AG10803 (cell line): ENCODE measurements around the gene SHANK2.
A peak's percentile ranks its signal among the peaks of the same experiment; 100 is the strongest.

Experiments used
- DNase-seq: peaks from one replicate; pipeline ENCODE4 v3.0.0; 2010; ENCODE audit warnings: low read depth
- H3K4me3 ChIP-seq: 2 replicates; pipeline ENCODE4 v1.5.1; 2011; ENCODE audit warnings: mild to moderate bottlenecking, low read length, control low read depth
- CTCF ChIP-seq: conservative IDR thresholded peaks from 2 replicates; pipeline ENCODE4 v1.5.1; 2011; ENCODE audit warnings: mild to moderate bottlenecking, low read length, control low read depth, inconsistent platforms

SHANK2 gene

GRCh38 chr11:71221201-71221600 lies 31.2 kb downstream of the SHANK2 start:
- no peak for DNase-seq
- no peak overlapping the region for H3K4me3 ChIP-seq
- TF ChIP-seq CTCF, result no peak

- no peak for TF ChIP-seq CTCF
- H3K4me3 ChIP-seq, result no peak overlapping the region
- DNase-seq, result no peak
Observed at GRCh38 chr11:71218789-71219499, 33.4 kb downstream of the SHANK2 start.

- no peak for DNase-seq
- TF ChIP-seq CTCF, result no peak
- no peak overlapping the region for H3K4me3 ChIP-seq
Observed at GRCh38 chr11:71215425-71215965, 36.9 kb downstream of the SHANK2 start.

GRCh38 chr11:71214553-71215424 lies 37.6 kb downstream of the SHANK2 start:
- no peak for TF ChIP-seq CTCF
- no peak for DNase-seq
- H3K4me3 ChIP-seq, result no peak overlapping the region

GRCh38 chr11:71213696-71214552 lies 38.5 kb downstream of the SHANK2 start:
- DNase-seq, result no peak
- TF ChIP-seq CTCF, result no peak
- no peak overlapping the region for H3K4me3 ChIP-seq

GRCh38 chr11:71212871-71213559 lies 39.4 kb downstream of the SHANK2 start:
- DNase-seq, result peak; percentile 28
- no peak for TF ChIP-seq CTCF
- no peak overlapping the region for H3K4me3 ChIP-seq
